ENCODE measurements around the gene ZNF410.

ZNF410 gene

GRCh38 chr14:73958591-73958990, 71.9 kb downstream of the ZNF410 start:
- no peak for FAIRE-seq

GRCh38 chr14:73961192-73961591, 74.5 kb downstream of the ZNF410 start:
- no peak for FAIRE-seq

GRCh38 chr14:73965216-73965615, 78.6 kb downstream of the ZNF410 start:
- no peak for FAIRE-seq

GRCh38 chr14:73968885-73969284, 82.2 kb downstream of the ZNF410 start:
- no peak for FAIRE-seq

- FAIRE-seq = no peak
Measured at GRCh38 chr14:73973497-73973896, 86.8 kb downstream of the ZNF410 start.

- no peak for FAIRE-seq
Measured at GRCh38 chr14:73976125-73976524, 89.5 kb downstream of the ZNF410 start.

- no peak for FAIRE-seq
Measured at GRCh38 chr14:73977896-73978295, 91.2 kb downstream of the ZNF410 start.
